ENCODE results near the gene GREB1L.
A peak's percentile ranks its signal among the peaks of the same experiment; 100 is the strongest.
"Not testable (repeated sequence)": the region's sequence is repeated elsewhere in the genome, so short reads cannot be mapped to it uniquely, and the experiment has no call there.

The GREB1L gene

GRCh38 chr18:21307578-21307977 is 65.5 kb downstream of the GREB1L start:
- no peak for DNase-seq (ENCODE audit: low spot score)

GRCh38 chr18:21309248-21309647 is 67.2 kb downstream of the GREB1L start:
- no peak for DNase-seq (ENCODE audit: low spot score)

DNA sequence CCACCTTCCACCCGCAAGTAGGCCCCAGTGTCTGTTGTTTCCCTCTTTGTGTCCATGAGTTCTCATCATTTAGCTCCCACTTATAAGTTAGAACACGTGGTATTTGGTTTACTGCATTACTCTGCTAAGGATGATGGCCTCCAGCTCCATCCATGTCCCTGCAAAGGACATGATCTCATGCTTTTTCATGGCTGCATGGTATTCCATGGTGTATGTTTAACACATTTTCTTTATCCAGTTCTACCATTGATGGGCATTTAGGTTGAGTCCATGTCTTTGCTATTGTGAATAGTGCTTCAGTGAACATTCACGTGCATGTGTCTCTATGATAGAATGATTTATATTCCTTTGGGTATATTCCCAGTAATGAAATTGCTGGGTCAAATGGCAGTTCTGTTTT is 69.9 kb downstream of the GREB1L start:
- not testable (repeated sequence) for DNase-seq (ENCODE audit: low spot score)

DNA sequence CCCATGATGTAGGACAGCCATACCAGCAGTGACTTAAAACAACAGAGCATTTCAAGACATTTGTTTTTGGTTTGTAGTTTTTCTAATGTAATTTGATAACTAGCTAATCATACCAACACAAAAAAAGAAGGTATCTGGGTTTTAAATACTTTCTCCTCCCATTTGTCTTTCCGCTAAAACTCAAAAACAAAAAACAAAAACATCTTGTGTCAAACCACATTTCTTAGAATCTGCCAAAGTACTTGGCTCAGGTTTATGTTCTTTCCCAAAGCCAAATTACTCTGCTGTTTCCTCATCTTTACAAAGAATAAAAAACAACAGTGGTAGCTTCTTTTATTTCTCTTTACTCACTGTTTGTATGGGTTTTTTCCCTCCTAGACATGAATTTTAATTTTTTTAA is 71.5 kb downstream of the GREB1L start:
- DNase-seq (ENCODE audit: low spot score): no peak

DNA sequence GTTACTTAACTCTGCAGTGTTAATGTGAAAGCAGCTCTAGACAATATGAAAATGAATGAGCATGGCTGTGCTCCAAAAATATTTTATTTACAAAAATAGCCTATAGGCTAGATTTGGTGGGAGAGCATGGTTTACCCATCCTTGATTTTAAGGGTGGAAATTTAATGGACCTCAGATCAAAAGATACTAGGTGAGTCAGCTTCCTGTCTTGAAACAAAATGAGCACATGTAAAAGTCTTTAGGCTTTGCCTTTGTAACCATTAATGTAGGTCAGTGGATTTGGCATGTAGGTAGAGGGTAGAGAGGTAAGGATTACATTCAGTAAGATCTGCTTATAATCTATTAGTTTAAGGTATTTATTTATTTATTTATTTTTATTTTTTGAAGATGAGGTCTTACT is 72.7 kb downstream of the GREB1L start:
- no peak for DNase-seq (ENCODE audit: low spot score)

DNA sequence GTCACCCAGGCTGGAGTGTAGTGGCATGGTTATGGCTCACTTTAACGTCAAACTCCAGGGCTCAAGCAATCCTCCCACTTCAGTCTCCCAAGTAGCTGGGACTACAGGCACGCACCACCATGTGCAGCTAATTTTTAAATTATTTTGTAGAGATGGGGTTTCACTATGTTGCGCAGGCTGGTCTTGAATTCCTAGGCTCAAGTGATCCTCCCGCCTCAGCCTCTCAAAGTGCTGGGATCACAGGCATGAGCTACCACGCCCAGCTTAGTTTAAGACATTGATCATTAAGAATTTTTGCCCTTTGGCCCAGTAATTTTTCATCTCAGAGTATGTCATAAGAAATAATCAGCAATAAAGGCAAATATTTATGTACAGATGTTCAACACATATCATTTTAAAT is 73.1 kb downstream of the GREB1L start:
- DNase-seq (ENCODE audit: low spot score): not testable (repeated sequence)

DNA sequence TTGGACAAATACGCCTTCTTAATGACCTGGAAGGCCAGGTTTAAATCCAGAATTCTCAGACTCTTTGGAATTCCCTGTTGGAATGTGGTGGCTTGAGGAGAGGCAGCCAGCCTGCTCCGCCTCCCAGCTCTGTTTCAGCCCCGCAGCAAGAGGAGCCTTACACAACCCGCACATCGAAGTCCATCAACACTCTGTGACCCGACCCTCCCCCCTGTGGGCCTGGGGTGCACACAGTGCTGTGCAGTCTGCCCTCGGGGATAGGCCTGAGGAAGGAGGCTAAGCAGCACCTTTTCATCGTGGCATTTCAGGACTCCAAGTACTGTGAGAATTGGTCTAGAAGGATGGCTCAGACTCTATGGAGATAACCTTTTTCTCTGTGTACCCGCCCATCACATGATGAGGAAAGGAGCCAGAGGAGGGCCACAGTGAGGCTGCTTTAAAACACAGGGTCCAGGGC is 73.7 kb downstream of the GREB1L start:
- peak; percentile 71 for DNase-seq (ENCODE audit: low spot score)

- no peak for DNase-seq (ENCODE audit: low spot score)
Measured at GRCh38 chr18:21316296-21316695, 74.3 kb downstream of the GREB1L start.

DNA sequence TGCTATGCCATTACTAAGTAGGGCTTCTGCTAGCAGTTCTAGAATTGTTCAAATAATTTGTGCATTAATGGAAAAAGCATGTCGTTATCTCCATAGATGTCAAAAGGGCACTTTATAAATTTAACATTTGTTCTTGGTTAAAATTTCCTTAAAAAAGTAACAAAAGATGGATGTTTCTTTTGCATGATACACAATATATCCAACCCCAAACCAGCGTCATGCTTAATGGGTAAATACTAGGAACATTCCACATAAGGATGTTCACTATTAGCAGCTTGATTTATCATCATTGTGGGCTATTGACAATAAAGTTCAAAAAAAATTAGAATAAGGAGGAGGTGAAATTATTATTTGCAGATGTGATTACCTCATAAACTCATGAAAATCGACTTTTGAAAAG is 79.7 kb downstream of the GREB1L start:
- DNase-seq (ENCODE audit: low spot score): no peak

DNA sequence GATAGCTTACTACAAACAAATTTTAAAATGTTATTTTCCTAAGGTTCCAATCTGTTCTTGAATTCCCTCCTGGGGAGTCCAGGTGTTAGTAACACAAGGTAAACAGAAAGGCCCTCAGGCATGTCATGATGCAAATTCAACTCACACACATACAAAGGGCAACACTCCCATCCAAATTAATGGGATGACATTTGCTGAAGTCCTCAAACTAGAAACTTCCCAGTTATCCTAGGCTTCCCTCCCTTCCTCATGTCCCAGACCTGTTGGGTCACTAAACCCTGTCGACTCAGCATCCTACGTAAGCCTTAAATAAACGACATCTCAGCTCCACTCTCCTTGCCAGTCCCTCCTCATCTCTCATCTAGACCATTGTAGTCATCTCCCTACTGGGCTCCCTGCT is 85.1 kb downstream of the GREB1L start:
- DNase-seq (ENCODE audit: low spot score): no peak

- peak; percentile 54 for DNase-seq (ENCODE audit: low spot score)
Measured at GRCh38 chr18:21330122-21330701, 88.2 kb downstream of the GREB1L start.

DNA sequence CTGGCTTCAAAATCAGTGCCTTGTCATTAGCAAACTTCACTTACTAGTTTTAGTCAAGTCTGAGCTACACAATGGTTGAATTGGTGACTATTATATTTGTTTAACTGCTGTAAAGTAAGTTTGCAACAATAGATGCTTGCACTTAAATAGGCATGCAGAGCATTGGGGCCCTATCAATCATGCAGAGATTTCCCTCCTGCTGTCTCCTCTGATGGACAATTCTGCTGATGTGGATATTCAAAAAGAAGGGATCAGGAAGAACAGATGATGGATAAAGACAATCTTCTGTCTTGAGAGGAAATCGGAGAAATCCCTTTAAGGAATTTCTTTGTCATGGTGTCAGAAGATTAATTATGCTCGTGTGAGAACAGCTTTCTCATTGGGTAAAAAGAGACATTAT is 89.0 kb downstream of the GREB1L start:
- DNase-seq (ENCODE audit: low spot score): no peak

DNA sequence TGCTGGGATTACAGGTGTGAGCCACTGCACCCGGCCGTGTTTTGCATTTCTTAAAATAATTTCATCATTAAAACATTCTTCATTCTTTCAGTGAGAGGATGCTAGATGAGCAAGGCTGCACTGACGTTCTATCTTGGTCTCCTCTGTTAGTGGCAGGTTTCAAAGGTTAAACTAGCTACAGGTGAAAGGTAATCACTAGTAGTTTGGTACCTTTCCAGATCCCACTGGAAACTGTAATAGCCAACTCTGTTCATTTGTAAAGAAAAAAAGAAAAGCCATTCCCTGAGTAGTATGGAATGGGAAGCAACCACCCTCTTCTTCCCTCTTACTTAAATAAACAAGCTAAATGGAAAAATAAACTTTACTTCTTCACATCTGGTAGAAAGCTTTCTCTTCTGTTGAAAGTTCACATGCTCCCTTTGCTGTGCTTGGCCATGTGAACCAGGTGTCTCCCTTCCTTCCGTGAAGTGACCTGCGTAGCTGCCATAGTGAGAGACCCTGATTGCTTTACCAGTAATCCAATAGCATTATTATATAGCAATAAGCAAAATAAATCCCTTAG is 94.0 kb downstream of the GREB1L start:
- no peak for DNase-seq (ENCODE audit: low spot score)

- no peak for DNase-seq (ENCODE audit: low spot score)
Measured at GRCh38 chr18:21336846-21337245, 94.8 kb downstream of the GREB1L start.

DNA sequence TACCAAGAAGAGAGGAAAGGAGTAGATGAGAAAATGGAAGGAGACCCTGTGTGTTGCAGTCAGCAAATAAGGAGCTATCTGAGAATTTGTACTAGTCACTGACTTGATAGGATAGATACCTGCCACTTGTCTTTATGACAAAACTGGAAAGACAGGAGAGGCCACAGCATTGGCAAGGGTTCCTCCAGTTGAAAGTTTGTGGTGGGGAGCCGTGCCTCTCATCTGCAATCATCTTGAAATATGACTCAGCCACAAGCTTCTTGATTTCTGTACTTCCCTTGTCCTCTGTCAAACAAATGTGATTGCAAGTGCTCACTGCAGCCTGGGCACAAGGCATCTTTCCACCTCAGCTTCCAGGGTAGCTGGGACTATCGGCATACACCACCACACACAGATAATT is 99.1 kb downstream of the GREB1L start:
- DNase-seq (ENCODE audit: low spot score): no peak

DNA sequence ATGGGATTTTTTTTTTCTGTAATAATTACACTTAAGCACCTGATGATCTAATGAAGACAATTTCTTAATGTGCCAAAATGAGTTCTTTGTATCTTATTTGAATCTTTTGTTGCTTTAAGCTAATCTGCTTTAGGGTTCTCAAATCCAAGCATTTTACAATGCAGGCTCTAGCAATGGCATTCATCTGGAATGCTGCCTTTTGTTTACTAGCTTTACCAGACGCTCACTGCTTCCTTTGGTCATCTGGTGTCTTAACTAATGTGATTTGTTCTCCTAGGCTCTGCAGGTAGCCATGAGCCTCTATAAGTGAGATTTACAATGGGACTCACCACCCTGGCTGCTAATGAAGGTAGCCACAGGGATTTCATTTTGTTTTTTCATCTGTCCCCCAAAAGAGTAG is 100.3 kb downstream of the GREB1L start:
- DNase-seq (ENCODE audit: low spot score): no peak

DNA sequence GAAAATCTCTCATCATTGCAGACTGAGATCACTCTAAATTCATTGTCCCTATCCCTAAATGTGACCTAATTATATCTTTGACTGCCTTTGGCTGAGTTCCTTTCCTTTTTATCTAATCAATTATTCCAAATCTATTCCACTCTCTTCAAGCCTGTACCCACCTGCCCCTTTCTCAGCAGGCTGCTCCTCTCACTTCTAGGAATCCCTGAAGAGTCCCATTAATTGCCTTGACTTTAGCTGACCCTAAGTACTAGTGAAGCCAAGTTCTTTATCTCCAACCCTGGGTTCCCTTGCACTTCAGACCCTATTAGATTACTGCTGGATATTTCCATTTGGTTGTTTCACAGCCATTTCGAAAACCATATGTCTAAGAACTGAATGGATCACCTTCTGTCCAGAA is 102.8 kb downstream of the GREB1L start:
- no peak for DNase-seq (ENCODE audit: low spot score)

- no peak for DNase-seq (ENCODE audit: low spot score)
Measured at GRCh38 chr18:21345840-21346239, 103.8 kb downstream of the GREB1L start.

DNA sequence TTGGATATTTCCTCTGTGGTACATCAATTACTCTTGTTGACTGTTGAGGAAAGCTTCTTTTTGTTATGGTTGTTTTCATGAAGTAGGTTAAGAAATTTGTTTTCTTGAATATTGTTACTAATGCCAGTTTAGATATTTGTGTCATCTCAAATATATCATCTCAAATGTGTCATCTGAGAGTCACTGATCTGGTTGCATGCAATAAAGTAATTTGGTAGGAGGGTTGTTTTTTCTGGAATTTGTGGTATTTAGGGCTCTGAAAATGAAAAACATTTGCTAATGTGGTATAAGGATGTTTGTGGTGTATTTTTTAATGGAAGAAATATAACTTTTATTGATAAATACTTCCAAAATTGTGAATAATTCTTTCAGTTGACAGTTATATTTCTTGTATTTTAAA is 117.7 kb downstream of the GREB1L start:
- no peak for DNase-seq (ENCODE audit: low spot score)

- peak; percentile 23 for DNase-seq (ENCODE audit: low spot score)
Measured at GRCh38 chr18:21361307-21361880, 119.4 kb downstream of the GREB1L start.

DNA sequence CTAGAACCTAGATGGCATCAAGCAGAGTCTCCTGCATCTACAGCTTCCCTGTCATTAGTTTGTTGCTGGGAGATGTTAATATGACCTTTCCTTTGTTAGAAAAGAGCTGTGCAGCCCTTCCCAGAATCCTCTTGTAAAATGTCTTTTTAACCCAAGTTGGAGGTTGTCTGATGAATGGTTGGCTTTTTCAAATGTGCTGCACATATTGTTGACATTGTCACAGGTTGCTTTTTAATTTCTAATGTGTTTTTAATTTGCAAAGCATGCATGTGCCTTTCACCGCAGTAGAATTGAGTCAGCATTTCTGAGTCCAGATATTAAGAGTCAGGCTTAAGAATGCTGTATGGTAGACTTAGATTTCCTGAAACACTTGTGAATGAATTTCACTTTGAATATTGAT is 120.8 kb downstream of the GREB1L start:
- no peak for DNase-seq (ENCODE audit: low spot score)

DNA sequence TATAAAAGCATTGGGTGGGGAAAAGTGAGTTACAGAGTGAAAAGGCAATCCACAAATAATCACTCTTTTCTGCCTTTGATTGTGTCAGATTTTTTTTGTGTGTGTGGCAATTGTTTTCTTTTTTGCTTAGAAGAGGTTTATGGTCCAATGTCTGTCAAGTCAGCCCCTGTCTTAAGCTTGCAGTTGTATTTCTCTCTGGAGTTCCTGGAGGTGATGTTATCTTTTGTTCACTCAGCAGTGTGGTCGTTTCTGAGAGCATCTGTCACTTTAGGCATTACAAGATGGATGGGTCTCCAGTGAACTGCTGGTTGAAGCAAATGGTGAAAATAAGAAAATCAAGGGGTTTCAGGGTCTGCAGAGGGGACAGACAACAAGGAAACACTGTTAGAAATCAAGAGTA is 121.3 kb downstream of the GREB1L start:
- DNase-seq (ENCODE audit: low spot score): no peak

GRCh38 chr18:21364471-21364870 is 122.4 kb downstream of the GREB1L start:
- DNase-seq (ENCODE audit: low spot score): no peak

DNA sequence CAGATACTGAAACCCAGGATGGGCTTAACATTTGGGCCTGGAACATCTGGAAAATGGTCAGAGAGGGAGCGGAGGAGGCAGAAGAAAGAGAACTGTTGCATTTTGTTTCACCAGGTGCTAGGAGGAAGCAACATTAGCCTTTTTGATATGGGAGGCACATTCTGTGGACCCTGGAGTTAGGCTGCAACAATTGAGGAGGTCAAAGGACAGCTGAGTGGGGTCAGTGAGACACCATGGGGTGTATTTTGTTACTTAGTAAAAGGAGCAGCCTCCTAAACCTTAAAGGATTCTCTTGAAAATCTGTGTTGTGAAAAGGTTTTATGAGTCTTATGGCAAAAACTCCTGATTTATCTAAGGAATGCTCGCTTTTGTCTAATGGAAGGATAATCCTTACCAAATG is 124.9 kb downstream of the GREB1L start:
- no peak for DNase-seq (ENCODE audit: low spot score)
